Measurements from ENCODE around the gene NOP14.
"Not testable (repeated sequence)": the region's sequence is repeated elsewhere in the genome, so short reads cannot be mapped to it uniquely, and the experiment has no call there.

Gene NOP14

GRCh38 chr4:2961421-2961810 is 1.8 kb downstream of the NOP14 start:
- peak overlapping the region; percentile 85 for H3K4me3 ChIP-seq (ENCODE audit: low read depth, low read length)
- TF ChIP-seq, protein P1, sequence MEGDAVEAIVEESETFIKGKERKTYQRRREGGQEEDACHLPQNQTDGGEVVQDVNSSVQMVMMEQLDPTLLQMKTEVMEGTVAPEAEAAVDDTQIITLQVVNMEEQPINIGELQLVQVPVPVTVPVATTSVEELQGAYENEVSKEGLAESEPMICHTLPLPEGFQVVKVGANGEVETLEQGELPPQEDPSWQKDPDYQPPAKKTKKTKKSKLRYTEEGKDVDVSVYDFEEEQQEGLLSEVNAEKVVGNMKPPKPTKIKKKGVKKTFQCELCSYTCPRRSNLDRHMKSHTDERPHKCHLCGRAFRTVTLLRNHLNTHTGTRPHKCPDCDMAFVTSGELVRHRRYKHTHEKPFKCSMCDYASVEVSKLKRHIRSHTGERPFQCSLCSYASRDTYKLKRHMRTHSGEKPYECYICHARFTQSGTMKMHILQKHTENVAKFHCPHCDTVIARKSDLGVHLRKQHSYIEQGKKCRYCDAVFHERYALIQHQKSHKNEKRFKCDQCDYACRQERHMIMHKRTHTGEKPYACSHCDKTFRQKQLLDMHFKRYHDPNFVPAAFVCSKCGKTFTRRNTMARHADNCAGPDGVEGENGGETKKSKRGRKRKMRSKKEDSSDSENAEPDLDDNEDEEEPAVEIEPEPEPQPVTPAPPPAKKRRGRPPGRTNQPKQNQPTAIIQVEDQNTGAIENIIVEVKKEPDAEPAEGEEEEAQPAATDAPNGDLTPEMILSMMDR (IDR thresholded peaks at IDR 0.05; ENCODE audit: low read depth, low read length) = no peak

DNA sequence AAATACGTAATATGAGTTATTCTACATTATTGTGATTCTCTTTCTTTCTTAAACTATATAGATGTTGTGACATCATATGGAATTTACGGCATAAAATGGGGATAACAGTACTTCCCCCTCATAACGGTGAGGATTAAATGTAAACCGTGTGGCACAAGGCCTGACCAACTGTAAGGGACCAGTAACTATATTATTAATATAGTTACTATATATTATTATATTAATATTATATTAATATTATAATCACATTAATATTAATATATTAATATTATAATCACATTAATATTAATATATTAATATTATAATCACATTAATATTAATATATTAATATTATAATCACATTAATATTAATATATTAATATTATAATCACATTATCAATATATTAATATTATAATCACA is 2.8 kb downstream of the NOP14 start:
- H3K4me3 ChIP-seq (ENCODE audit: low read depth, low read length) = not testable (repeated sequence)

GRCh38 chr4:2958446-2958845 is 4.8 kb downstream of the NOP14 start:
- TF ChIP-seq, protein P1 (IDR thresholded peaks at IDR 0.05; ENCODE audit: low read depth, low read length) = no peak
- H3K4me3 ChIP-seq (ENCODE audit: low read depth, low read length) = peak overlapping the region; percentile 5; the same call in 1 of the 2 replicates

GRCh38 chr4:2955186-2956044 is 7.8 kb downstream of the NOP14 start:
- not testable (repeated sequence) for H3K4me3 ChIP-seq (ENCODE audit: low read depth, low read length)

GRCh38 chr4:2954358-2955185 is 8.6 kb downstream of the NOP14 start:
- no peak overlapping the region for H3K4me3 ChIP-seq (ENCODE audit: low read depth, low read length)
- TF ChIP-seq, protein P1 (IDR thresholded peaks at IDR 0.05; ENCODE audit: low read depth, low read length) = no peak

DNA sequence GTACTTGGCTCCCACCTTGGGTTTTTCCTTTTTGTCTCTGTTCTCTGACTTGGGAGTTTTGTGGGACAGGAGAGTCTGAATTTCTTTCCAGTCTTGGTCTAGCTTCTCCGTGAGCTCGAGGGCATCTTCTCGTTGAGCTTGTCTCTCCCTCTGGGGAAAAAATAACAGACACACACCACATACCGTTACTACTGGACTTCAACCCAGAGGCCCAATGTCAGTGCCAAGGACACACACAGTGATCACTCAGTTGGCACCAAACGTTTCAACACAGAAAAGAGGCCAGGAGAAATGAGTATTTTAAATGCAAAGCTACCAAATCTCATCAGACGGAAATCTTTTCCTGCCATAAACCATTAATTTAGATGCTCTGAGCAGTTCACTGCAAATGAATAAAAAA is 9.7 kb downstream of the NOP14 start:
- no peak overlapping the region for H3K4me3 ChIP-seq (ENCODE audit: low read depth, low read length)
- TF ChIP-seq, protein P1 (IDR thresholded peaks at IDR 0.05; ENCODE audit: low read depth, low read length) = no peak

DNA sequence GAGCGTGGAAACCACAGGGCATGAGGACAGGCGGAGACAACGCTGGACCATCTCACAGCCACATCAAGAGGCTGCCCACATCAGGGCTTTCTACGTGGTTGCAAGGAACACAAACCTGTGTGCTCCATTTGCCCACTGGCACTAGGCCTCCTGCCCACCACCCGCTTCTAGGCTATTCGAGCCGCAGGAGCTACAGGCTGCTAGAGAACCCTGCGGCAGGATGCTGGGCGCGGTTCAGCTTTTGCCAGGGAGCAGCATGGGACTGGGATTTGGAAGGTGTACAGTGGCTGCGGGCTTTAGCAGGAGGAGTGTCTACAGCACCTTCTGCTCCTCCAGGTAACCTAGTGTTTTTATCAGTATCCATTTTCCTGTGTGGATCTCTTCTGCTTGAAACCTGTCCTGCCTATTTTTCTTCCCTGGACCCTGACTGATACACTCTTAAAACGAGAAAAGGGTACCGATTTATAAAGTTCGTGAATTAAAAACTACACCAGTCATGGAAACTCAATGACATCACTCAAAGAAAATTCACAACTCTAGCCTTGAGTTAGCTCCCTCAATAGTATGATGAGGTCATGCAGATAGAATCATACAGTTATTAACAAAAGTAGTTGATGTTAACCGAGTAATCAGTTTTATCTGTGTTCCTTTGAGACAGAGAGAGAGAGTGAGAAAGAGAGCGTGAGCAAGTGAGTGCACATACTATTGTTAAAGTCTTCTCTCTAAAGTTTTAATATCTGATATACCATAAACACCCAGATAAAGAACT is 12.8 kb downstream of the NOP14 start:
- TF ChIP-seq, protein P1 (IDR thresholded peaks at IDR 0.05; ENCODE audit: low read depth, low read length) = no peak

GRCh38 chr4:2949782-2950125 is 13.5 kb downstream of the NOP14 start:
- TF ChIP-seq, protein P1 (IDR thresholded peaks at IDR 0.05; ENCODE audit: low read depth, low read length) = no peak

More for the DNA sequence above, 12.8 kb downstream of the NOP14 start:
- H3K4me3 ChIP-seq (ENCODE audit: low read depth, low read length) = no peak overlapping the region

More at GRCh38 chr4:2949782-2950125, 13.5 kb downstream of the NOP14 start:
- H3K4me3 ChIP-seq (ENCODE audit: low read depth, low read length) = no peak overlapping the region
